ENCODE results near the gene PDCD5.

PDCD5 gene

GRCh38 chr19:32619051-32619685 is 38.2 kb downstream of the PDCD5 start:
- DNase-seq (ENCODE audit: low read depth, low spot score) = no peak
- H3K36me3 ChIP-seq (ENCODE audit: insufficient read depth, low read length) = peaks cover 37% of the 10 kb centered on the region
- H3K9ac ChIP-seq (ENCODE audit: insufficient read length) = no peak overlapping the region
- TF ChIP-seq EZH2 (IDR thresholded peaks at IDR 0.05) (no peak), FOXP2 (optimal IDR thresholded peaks at IDR 0.05; ENCODE audit: control extremely low read depth, extremely low read length, insufficient read depth) (no peak), POLR2AphosphoS5 (IDR thresholded peaks at IDR 0.05; ENCODE audit: borderline replicate concordance, low read depth, low read length) (no peak)
- no peak overlapping the region for H3K27ac ChIP-seq
- no peak overlapping the region for H3K4me3 ChIP-seq
- H3K9me3 ChIP-seq (ENCODE audit: low read depth, low read length) = no peaks in the 10 kb centered on the region

- Histone ChIP-seq H3K36me3 (ENCODE audit: insufficient read depth, low read length) (peaks cover 18% of the 10 kb centered on the region), H3K27ac (no peak overlapping the region), H3K9me3 (ENCODE audit: low read depth, low read length) (no peaks in the 10 kb centered on the region), H3K9ac (ENCODE audit: insufficient read length) (no peak overlapping the region), H3K4me3 (no peak overlapping the region)
- DNase-seq (ENCODE audit: low read depth, low spot score) = no peak
- TF ChIP-seq FOXP2 (optimal IDR thresholded peaks at IDR 0.05; ENCODE audit: control extremely low read depth, extremely low read length, insufficient read depth) (no peak), POLR2AphosphoS5 (IDR thresholded peaks at IDR 0.05; ENCODE audit: borderline replicate concordance, low read depth, low read length) (no peak), EZH2 (IDR thresholded peaks at IDR 0.05) (no peak)
Observed at GRCh38 chr19:32622002-32622401, 41.0 kb downstream of the PDCD5 start.

- no peak for TF ChIP-seq POLR2AphosphoS5 (IDR thresholded peaks at IDR 0.05; ENCODE audit: borderline replicate concordance, low read depth, low read length)
- TF ChIP-seq EZH2 (IDR thresholded peaks at IDR 0.05) = no peak
- TF ChIP-seq FOXP2 (optimal IDR thresholded peaks at IDR 0.05; ENCODE audit: control extremely low read depth, extremely low read length, insufficient read depth) = no peak
- no peak overlapping the region for H3K27ac ChIP-seq
- H3K9ac ChIP-seq (ENCODE audit: insufficient read length) = no peak overlapping the region
- no peak overlapping the region for H3K4me3 ChIP-seq
- no peak for DNase-seq (ENCODE audit: low read depth, low spot score)
- H3K9me3 ChIP-seq (ENCODE audit: low read depth, low read length) = no peaks in the 10 kb centered on the region
- H3K36me3 ChIP-seq (ENCODE audit: insufficient read depth, low read length) = peaks cover 12% of the 10 kb centered on the region
Observed at GRCh38 chr19:32624410-32624809, 43.4 kb downstream of the PDCD5 start.

- no peak overlapping the region for H3K27ac ChIP-seq
- H3K36me3 ChIP-seq (ENCODE audit: insufficient read depth, low read length) = peaks cover 14% of the 10 kb centered on the region
- no peak overlapping the region for H3K9ac ChIP-seq (ENCODE audit: insufficient read length)
- TF ChIP-seq POLR2AphosphoS5 (IDR thresholded peaks at IDR 0.05; ENCODE audit: borderline replicate concordance, low read depth, low read length) = no peak
- TF ChIP-seq EZH2 (IDR thresholded peaks at IDR 0.05) = no peak
- no peak for TF ChIP-seq FOXP2 (optimal IDR thresholded peaks at IDR 0.05; ENCODE audit: control extremely low read depth, extremely low read length, insufficient read depth)
- H3K4me3 ChIP-seq = no peak overlapping the region
- H3K9me3 ChIP-seq (ENCODE audit: low read depth, low read length) = no peaks in the 10 kb centered on the region
- DNase-seq (ENCODE audit: low read depth, low spot score) = no peak
Observed at GRCh38 chr19:32626969-32627368, 46.0 kb downstream of the PDCD5 start.

- no peak overlapping the region for H3K27ac ChIP-seq
- H3K36me3 ChIP-seq (ENCODE audit: insufficient read depth, low read length) = peaks cover 9% of the 10 kb centered on the region; the same call in 1 of the 2 replicates
- DNase-seq (ENCODE audit: low read depth, low spot score) = no peak
- TF ChIP-seq EZH2 (IDR thresholded peaks at IDR 0.05) = no peak
- TF ChIP-seq FOXP2 (optimal IDR thresholded peaks at IDR 0.05; ENCODE audit: control extremely low read depth, extremely low read length, insufficient read depth) = no peak
- TF ChIP-seq POLR2AphosphoS5 (IDR thresholded peaks at IDR 0.05; ENCODE audit: borderline replicate concordance, low read depth, low read length) = no peak
- H3K4me3 ChIP-seq = no peak overlapping the region
- no peak overlapping the region for H3K9ac ChIP-seq (ENCODE audit: insufficient read length)
- no peaks in the 10 kb centered on the region for H3K9me3 ChIP-seq (ENCODE audit: low read depth, low read length)
Observed at GRCh38 chr19:32627714-32628270, 46.8 kb downstream of the PDCD5 start.

- peaks cover 6% of the 10 kb centered on the region; the same call in 1 of the 2 replicates for H3K36me3 ChIP-seq (ENCODE audit: insufficient read depth, low read length)
- DNase-seq (ENCODE audit: low read depth, low spot score) = no peak
- no peak for TF ChIP-seq EZH2 (IDR thresholded peaks at IDR 0.05)
- no peak for TF ChIP-seq FOXP2 (optimal IDR thresholded peaks at IDR 0.05; ENCODE audit: control extremely low read depth, extremely low read length, insufficient read depth)
- no peak for TF ChIP-seq POLR2AphosphoS5 (IDR thresholded peaks at IDR 0.05; ENCODE audit: borderline replicate concordance, low read depth, low read length)
Observed at GRCh38 chr19:32630338-32630737, 49.3 kb downstream of the PDCD5 start.

GRCh38 chr19:32631381-32631780 is 50.4 kb downstream of the PDCD5 start:
- DNase-seq (ENCODE audit: low read depth, low spot score) = no peak
- no peak overlapping the region for H3K27ac ChIP-seq

More at GRCh38 chr19:32630338-32630737, 49.3 kb downstream of the PDCD5 start:
- no peak overlapping the region for H3K27ac ChIP-seq
- H3K4me3 ChIP-seq = no peak overlapping the region
- H3K9me3 ChIP-seq (ENCODE audit: low read depth, low read length) = no peaks in the 10 kb centered on the region
- H3K9ac ChIP-seq (ENCODE audit: insufficient read length) = no peak overlapping the region

More at GRCh38 chr19:32631381-32631780, 50.4 kb downstream of the PDCD5 start:
- H3K9me3 ChIP-seq (ENCODE audit: low read depth, low read length) = no peaks in the 10 kb centered on the region
- no peak overlapping the region for H3K9ac ChIP-seq (ENCODE audit: insufficient read length)
- H3K4me3 ChIP-seq = no peak overlapping the region
- peaks cover 11% of the 10 kb centered on the region; the same call in 1 of the 2 replicates for H3K36me3 ChIP-seq (ENCODE audit: insufficient read depth, low read length)
- TF ChIP-seq FOXP2 (optimal IDR thresholded peaks at IDR 0.05; ENCODE audit: control extremely low read depth, extremely low read length, insufficient read depth) (no peak), POLR2AphosphoS5 (IDR thresholded peaks at IDR 0.05; ENCODE audit: borderline replicate concordance, low read depth, low read length) (no peak)

All from SK-N-MC (cell line).